Head of caudate nucleus (tissue), 42 donors: ENCODE measurements around the gene GPC3.
"Not testable (repeated sequence)": the region's sequence is repeated elsewhere in the genome, so short reads cannot be mapped to it uniquely, and the experiment has no call there.

Experiments used
- DNase-seq, 42 donors: peaks; one replicate each; pipeline versions ENCODE4 v3.0.0 to v3.0.0-alpha.2; 2020 to 2021; ENCODE audit warnings: mixed read lengths in 7 of 42
- intact Hi-C: fragments of 100-400 bp; cut with DNase I; formaldehyde crosslinking; loops from one replicate; pipeline ENCODE4 v1.15.0; 2022

Gene GPC3

GRCh38 chrX:133648594-133648993 lies 336.8 kb downstream of the GPC3 start:
- no peak for DNase-seq
- intact Hi-C loops = no loop called here

- no peak for DNase-seq
- intact Hi-C loops = no loop called here
These were observed 338.7 kb downstream of the GPC3 start for GRCh38 chrX:133646719-133647116.

- intact Hi-C loops = no loop called here
- DNase-seq = no peak
These were observed 339.2 kb downstream of the GPC3 start for GRCh38 chrX:133645977-133646718.

GRCh38 chrX:133645256-133645655 lies 340.1 kb downstream of the GPC3 start:
- intact Hi-C loops = no loop called here

GRCh38 chrX:133640161-133641015 lies 345.0 kb downstream of the GPC3 start:
- intact Hi-C loops = no loop called here
- no peak for DNase-seq

More at GRCh38 chrX:133645256-133645655, 340.1 kb downstream of the GPC3 start:
- DNase-seq = no peak

GRCh38 chrX:133639726-133640125 lies 345.7 kb downstream of the GPC3 start:
- no peak for DNase-seq
- intact Hi-C loops = no loop called here

GRCh38 chrX:133638285-133638684 lies 347.1 kb downstream of the GPC3 start:
- intact Hi-C loops = no loop called here
- DNase-seq = peak in 3 of 42 donors; percentile 12 to 41 (median 12)

GRCh38 chrX:133637765-133638164 lies 347.6 kb downstream of the GPC3 start:
- intact Hi-C loops = no loop called here

GRCh38 chrX:133636009-133636408 lies 349.4 kb downstream of the GPC3 start:
- no peak for DNase-seq
- intact Hi-C loops = no loop called here

More at GRCh38 chrX:133637765-133638164, 347.6 kb downstream of the GPC3 start:
- DNase-seq = no peak

- intact Hi-C loops = no loop called here
- no peak for DNase-seq
These were observed 351.0 kb downstream of the GPC3 start for GRCh38 chrX:133634416-133634815.

- intact Hi-C loops = no loop called here
- DNase-seq = no peak
These were observed 351.4 kb downstream of the GPC3 start for GRCh38 chrX:133633950-133634349.

- no peak for DNase-seq
- intact Hi-C loops = no loop called here
These were observed 352.2 kb downstream of the GPC3 start for GRCh38 chrX:133633162-133633561.

- no peak for DNase-seq
These were observed 355.0 kb downstream of the GPC3 start for GRCh38 chrX:133630362-133630761.

GRCh38 chrX:133627673-133628072 lies 357.7 kb downstream of the GPC3 start:
- intact Hi-C loops = no loop called here
- DNase-seq = no peak

More at GRCh38 chrX:133630362-133630761, 355.0 kb downstream of the GPC3 start:
- intact Hi-C loops = no loop called here

- intact Hi-C loops, DNase-seq: not testable (repeated sequence)
These were observed 364.0 kb downstream of the GPC3 start for GRCh38 chrX:133621384-133621783.

- intact Hi-C loops = no loop called here
- no peak for DNase-seq
These were observed 373.7 kb downstream of the GPC3 start for GRCh38 chrX:133611676-133612075.

GRCh38 chrX:133610056-133610455 lies 375.3 kb downstream of the GPC3 start:
- intact Hi-C loops = no loop called here

GRCh38 chrX:133609166-133609565 lies 376.2 kb downstream of the GPC3 start:
- DNase-seq = no peak
- intact Hi-C loops = no loop called here

More at GRCh38 chrX:133610056-133610455, 375.3 kb downstream of the GPC3 start:
- no peak for DNase-seq

GRCh38 chrX:133608406-133608805 lies 377.0 kb downstream of the GPC3 start:
- intact Hi-C loops = no loop called here
- no peak for DNase-seq
